Loucy (cell line): ENCODE results near the gene ABLIM2.

ENCODE experiments used
- H2AFZ ChIP-seq: fragments of 200-600 bp; sonication (generic); 2 replicates; pipeline ENCODE4 v1.6.0; 2016; ENCODE audit warnings: antibody characterized with exemption, mild to moderate bottlenecking, low read length, moderate library complexity
- H3F3A ChIP-seq: fragments of 200-600 bp; 2 replicates; pipeline ENCODE4 v1.6.0; 2016; ENCODE audit warnings: antibody characterized with exemption, low read depth, mild to moderate bottlenecking
- H3K27me3 ChIP-seq: fragments of 200-600 bp; sonication (generic); 2 replicates; pipeline ENCODE4 v1.6.1; 2014; ENCODE audit warnings: low read length, mild to moderate bottlenecking; ENCODE audit not compliant: insufficient read depth, poor library complexity, severe bottlenecking
- H3K36me3 ChIP-seq: fragments of 200-600 bp; sonication (generic); 2 replicates; pipeline ENCODE4 v1.6.1; 2016; ENCODE audit warnings: low read length; ENCODE audit not compliant: insufficient read depth
- H3K4me1 ChIP-seq: fragments of 200-600 bp; sonication (generic); 2 replicates; pipeline ENCODE4 v1.5.1; 2014; ENCODE audit warnings: low read length, mild to moderate bottlenecking; ENCODE audit not compliant: insufficient read depth, poor library complexity, severe bottlenecking
- H3K4me2 ChIP-seq: fragments of 200-600 bp; sonication (generic); 2 replicates; pipeline ENCODE4 v1.6.0; 2014; ENCODE audit warnings: antibody characterized with exemption, low read length, low read depth, mild to moderate bottlenecking; ENCODE audit not compliant: poor library complexity, severe bottlenecking
- H3K4me3 ChIP-seq: fragments of 200-600 bp; sonication (generic); 2 replicates; pipeline ENCODE4 v1.5.1; 2014; ENCODE audit warnings: low read length, mild to moderate bottlenecking, mixed read lengths; ENCODE audit not compliant: poor library complexity, severe bottlenecking
- H3K79me2 ChIP-seq: fragments of 200-600 bp; sonication (generic); 2 replicates; pipeline ENCODE4 v1.6.1; 2014; ENCODE audit warnings: low read length; ENCODE audit not compliant: insufficient read depth
- H3K9ac ChIP-seq: fragments of 200-600 bp; sonication (generic); 2 replicates; pipeline ENCODE4 v1.6.0; 2014; ENCODE audit warnings: mild to moderate bottlenecking, low read depth, low read length, moderate library complexity; ENCODE audit not compliant: poor library complexity, severe bottlenecking
- H3K9me2 ChIP-seq: fragments of 200-600 bp; sonication (generic); replicated peaks from 2 replicates; pipeline ENCODE4 v1.6.1; 2016; ENCODE audit warnings: low read depth, low read length, mixed read lengths
- H3K9me3 ChIP-seq: fragments of 200-600 bp; sonication (generic); 2 replicates; pipeline ENCODE4 v1.6.1; 2014; ENCODE audit warnings: mild to moderate bottlenecking, antibody characterized with exemption, low read length, low read depth; ENCODE audit not compliant: insufficient read depth
- H4K20me1 ChIP-seq: fragments of 200-600 bp; sonication (generic); 2 replicates; pipeline ENCODE4 v1.6.0; 2014; ENCODE audit warnings: antibody characterized with exemption, low read length, mild to moderate bottlenecking; ENCODE audit not compliant: insufficient read depth, poor library complexity, severe bottlenecking
- EZH2phosphoT487 ChIP-seq: fragments of 200-600 bp; IDR thresholded peaks from 2 replicates; pipeline ENCODE4 v1.6.1; 2018; ENCODE audit warnings: antibody characterized with exemption, mild to moderate bottlenecking, moderate library complexity, borderline replicate concordance
- TF ChIP-seq, protein P1 (sequence below): fragments of 200-600 bp; sonication (generic); conservative IDR thresholded peaks from 2 replicates; pipeline ENCODE4 v1.5.1; 2014; ENCODE audit warnings: mild to moderate bottlenecking, antibody characterized with exemption, low read length

ABLIM2 gene

GRCh38 chr4:8061145-8061544, 97.5 kb downstream of the ABLIM2 start:
- Histone ChIP-seq H3K36me3 (no peaks in the 10 kb centered on the region), H3K4me1 (no peaks in the 10 kb centered on the region), H3F3A (no peaks in the 10 kb centered on the region), H3K4me3 (no peak overlapping the region), H3K9me3 (peaks cover 14% of the 10 kb centered on the region; the same call in 1 of the 2 replicates), H3K79me2 (no peaks in the 10 kb centered on the region), H3K9me2 (no peaks in the 10 kb centered on the region), H4K20me1 (no peaks in the 10 kb centered on the region), H3K27me3 (no peaks in the 10 kb centered on the region), H2AFZ (no peak overlapping the region), H3K4me2 (no peak overlapping the region), H3K9ac (no peak overlapping the region)
- TF ChIP-seq, protein P1, sequence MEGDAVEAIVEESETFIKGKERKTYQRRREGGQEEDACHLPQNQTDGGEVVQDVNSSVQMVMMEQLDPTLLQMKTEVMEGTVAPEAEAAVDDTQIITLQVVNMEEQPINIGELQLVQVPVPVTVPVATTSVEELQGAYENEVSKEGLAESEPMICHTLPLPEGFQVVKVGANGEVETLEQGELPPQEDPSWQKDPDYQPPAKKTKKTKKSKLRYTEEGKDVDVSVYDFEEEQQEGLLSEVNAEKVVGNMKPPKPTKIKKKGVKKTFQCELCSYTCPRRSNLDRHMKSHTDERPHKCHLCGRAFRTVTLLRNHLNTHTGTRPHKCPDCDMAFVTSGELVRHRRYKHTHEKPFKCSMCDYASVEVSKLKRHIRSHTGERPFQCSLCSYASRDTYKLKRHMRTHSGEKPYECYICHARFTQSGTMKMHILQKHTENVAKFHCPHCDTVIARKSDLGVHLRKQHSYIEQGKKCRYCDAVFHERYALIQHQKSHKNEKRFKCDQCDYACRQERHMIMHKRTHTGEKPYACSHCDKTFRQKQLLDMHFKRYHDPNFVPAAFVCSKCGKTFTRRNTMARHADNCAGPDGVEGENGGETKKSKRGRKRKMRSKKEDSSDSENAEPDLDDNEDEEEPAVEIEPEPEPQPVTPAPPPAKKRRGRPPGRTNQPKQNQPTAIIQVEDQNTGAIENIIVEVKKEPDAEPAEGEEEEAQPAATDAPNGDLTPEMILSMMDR: no peak
- TF ChIP-seq EZH2phosphoT487: no peak

DNA sequence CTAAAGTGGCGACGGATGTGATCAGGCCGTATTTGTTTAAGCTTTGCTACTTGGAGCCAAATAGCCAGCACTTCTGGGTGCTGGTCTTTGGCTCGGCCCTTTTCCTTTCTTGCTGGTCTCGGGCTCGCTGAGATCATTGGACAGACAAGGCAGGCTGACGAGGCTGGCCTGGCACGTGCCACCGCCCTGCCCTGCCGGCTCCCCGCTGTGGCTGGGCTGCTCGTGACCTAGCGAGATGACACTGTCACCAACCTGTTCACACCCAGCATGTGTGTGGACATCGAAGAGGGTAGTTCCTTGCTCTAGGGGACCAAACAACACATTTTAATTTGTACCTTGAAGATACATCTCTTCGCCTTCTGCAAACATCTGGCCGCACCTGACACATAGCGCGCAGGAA, 98.0 kb downstream of the ABLIM2 start:
- Histone ChIP-seq H3K4me1 (no peaks in the 10 kb centered on the region), H3K27me3 (no peaks in the 10 kb centered on the region), H3F3A (no peaks in the 10 kb centered on the region), H3K9me3 (peaks cover 14% of the 10 kb centered on the region; the same call in 1 of the 2 replicates), H3K9me2 (no peaks in the 10 kb centered on the region), H3K9ac (no peak overlapping the region), H2AFZ (no peak overlapping the region), H3K79me2 (no peaks in the 10 kb centered on the region), H3K36me3 (no peaks in the 10 kb centered on the region), H4K20me1 (no peaks in the 10 kb centered on the region), H3K4me2 (no peak overlapping the region), H3K4me3 (no peak overlapping the region)
- no peak for TF ChIP-seq EZH2phosphoT487
- TF ChIP-seq, protein P1: no peak

DNA sequence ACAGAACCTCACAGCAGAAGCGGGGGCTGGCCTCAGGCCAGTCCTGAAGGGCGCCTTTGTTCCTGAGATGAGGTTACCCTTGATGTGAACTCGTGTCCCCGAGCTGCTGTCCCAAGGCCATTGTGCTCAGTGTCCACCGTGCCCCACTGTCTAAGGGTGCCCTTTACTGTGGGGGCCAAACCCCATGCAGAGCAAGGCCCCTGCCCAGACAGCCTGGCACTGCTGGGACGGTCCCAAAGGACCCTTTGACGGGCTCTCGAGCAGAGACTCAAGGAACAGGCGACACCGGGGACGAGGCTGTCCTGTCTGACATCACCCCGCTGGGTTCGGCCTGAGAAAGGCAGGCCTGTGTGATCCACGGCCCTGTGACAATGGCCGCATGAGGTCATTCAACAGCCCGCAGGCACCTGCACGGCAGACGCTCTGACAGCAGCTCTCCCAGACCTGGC, 100.6 kb downstream of the ABLIM2 start:
- Histone ChIP-seq H3K79me2 (no peaks in the 10 kb centered on the region), H4K20me1 (no peaks in the 10 kb centered on the region), H3K4me3 (no peak overlapping the region), H3K4me2 (no peak overlapping the region), H3K9me3 (peaks cover 14% of the 10 kb centered on the region; the same call in 1 of the 2 replicates), H3K36me3 (no peaks in the 10 kb centered on the region), H3K27me3 (no peaks in the 10 kb centered on the region), H3K4me1 (no peaks in the 10 kb centered on the region), H2AFZ (no peak overlapping the region), H3K9ac (no peak overlapping the region), H3K9me2 (no peaks in the 10 kb centered on the region), H3F3A (no peaks in the 10 kb centered on the region)
- TF ChIP-seq, protein P1: no peak
- no peak for TF ChIP-seq EZH2phosphoT487
